Stimulated activated CD8-positive, alpha-beta memory T cell treated with anti-CD3 and anti-CD28 coated beads, Interleukin-2, amount 100 ng/mL, for 1 hour (primary cell): ENCODE data around the gene DMBT1.
"Not testable (repeated sequence)": the region's sequence is repeated elsewhere in the genome, so short reads cannot be mapped to it uniquely, and the experiment has no call there.

Source experiments
- DNase-seq, 2 donors: peaks; one replicate each; pipeline ENCODE4 v3.0.0-alpha.2; 2020; ENCODE audit warnings: low read depth in 2 of 2

Gene DMBT1

GRCh38 chr10:122586070-122586469, 25.5 kb downstream of the DMBT1 start:
- not testable (repeated sequence) for DNase-seq

- DNase-seq: no peak
These were observed 26.7 kb downstream of the DMBT1 start for GRCh38 chr10:122587098-122587760.

- no peak for DNase-seq
These were observed 27.8 kb downstream of the DMBT1 start for GRCh38 chr10:122588381-122588780.

GRCh38 chr10:122590153-122590552, 29.6 kb downstream of the DMBT1 start:
- DNase-seq: no peak

GRCh38 chr10:122591736-122592135, 31.2 kb downstream of the DMBT1 start:
- DNase-seq: no peak

GRCh38 chr10:122592161-122592560, 31.6 kb downstream of the DMBT1 start:
- no peak for DNase-seq

- no peak for DNase-seq
These were observed 57.1 kb downstream of the DMBT1 start for GRCh38 chr10:122617476-122618270.

GRCh38 chr10:122618461-122619165, 58.1 kb downstream of the DMBT1 start:
- DNase-seq: no peak

GRCh38 chr10:122620961-122621360, 60.4 kb downstream of the DMBT1 start:
- not testable (repeated sequence) for DNase-seq

GRCh38 chr10:122624546-122624945, 64.0 kb downstream of the DMBT1 start:
- no peak for DNase-seq

- DNase-seq: no peak
These were observed 70.0 kb downstream of the DMBT1 start for GRCh38 chr10:122630526-122630925.

- DNase-seq: no peak
These were observed 71.5 kb downstream of the DMBT1 start for GRCh38 chr10:122632031-122632430.

GRCh38 chr10:122632576-122632975, 72.0 kb downstream of the DMBT1 start:
- DNase-seq: no peak

- DNase-seq: no peak
These were observed 76.4 kb downstream of the DMBT1 start for GRCh38 chr10:122636953-122637352.

- no peak for DNase-seq
These were observed 76.8 kb downstream of the DMBT1 start for GRCh38 chr10:122637376-122637775.

GRCh38 chr10:122638106-122638505, 77.6 kb downstream of the DMBT1 start:
- no peak for DNase-seq

GRCh38 chr10:122639801-122640200, 79.2 kb downstream of the DMBT1 start:
- DNase-seq: no peak

- DNase-seq: no peak
These were observed 80.4 kb downstream of the DMBT1 start for GRCh38 chr10:122640921-122641320.

- no peak for DNase-seq
These were observed 82.4 kb downstream of the DMBT1 start for GRCh38 chr10:122642726-122643605.

- no peak for DNase-seq
These were observed 83.5 kb downstream of the DMBT1 start for GRCh38 chr10:122643931-122644534.
